Measurements from ENCODE around the gene UCN.
A peak's percentile ranks its signal among the peaks of the same experiment; 100 is the strongest.
"Not testable (repeated sequence)": the region's sequence is repeated elsewhere in the genome, so short reads cannot be mapped to it uniquely, and the experiment has no call there.

The UCN gene

DNA sequence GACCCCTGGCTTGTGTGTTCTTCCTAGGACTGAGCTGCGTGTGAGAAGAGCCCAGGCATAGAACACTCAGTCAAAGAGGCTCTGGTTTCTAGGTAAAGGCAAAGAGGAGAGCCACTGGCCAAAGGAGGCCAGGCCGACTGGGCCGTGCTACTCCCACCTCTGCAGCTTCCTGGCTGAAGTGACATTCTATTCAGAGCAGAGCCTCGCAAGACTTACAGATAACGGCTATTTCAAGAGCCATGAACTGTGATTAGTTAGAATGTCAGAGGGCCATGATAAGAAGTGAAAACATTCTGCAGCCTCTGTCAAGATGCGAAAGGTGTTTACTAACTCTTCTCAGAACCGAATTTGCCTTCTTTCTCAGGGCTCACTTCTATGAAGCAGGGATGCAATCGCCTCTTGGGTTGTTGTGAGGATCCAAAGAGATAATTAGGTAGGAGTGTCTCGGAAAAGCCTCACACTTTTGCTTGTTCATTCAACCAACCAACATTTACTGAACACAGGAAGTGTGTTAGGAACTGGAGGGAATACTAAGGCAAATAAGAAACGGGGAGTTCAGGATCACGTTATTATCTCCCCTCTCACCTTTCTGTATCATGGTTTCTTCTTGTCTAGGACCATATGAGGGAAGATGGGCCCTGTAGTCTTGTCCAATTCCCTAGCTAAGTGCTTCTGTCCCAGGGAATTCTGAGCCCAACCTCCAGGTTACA, 36.5 kb downstream of the UCN start:
- H3K4me3 ChIP-seq (ENCODE audit: low read length): no peak overlapping the region
- TF ChIP-seq, protein P1, sequence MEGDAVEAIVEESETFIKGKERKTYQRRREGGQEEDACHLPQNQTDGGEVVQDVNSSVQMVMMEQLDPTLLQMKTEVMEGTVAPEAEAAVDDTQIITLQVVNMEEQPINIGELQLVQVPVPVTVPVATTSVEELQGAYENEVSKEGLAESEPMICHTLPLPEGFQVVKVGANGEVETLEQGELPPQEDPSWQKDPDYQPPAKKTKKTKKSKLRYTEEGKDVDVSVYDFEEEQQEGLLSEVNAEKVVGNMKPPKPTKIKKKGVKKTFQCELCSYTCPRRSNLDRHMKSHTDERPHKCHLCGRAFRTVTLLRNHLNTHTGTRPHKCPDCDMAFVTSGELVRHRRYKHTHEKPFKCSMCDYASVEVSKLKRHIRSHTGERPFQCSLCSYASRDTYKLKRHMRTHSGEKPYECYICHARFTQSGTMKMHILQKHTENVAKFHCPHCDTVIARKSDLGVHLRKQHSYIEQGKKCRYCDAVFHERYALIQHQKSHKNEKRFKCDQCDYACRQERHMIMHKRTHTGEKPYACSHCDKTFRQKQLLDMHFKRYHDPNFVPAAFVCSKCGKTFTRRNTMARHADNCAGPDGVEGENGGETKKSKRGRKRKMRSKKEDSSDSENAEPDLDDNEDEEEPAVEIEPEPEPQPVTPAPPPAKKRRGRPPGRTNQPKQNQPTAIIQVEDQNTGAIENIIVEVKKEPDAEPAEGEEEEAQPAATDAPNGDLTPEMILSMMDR (conservative IDR thresholded peaks at IDR 0.05; ENCODE audit: low read depth, low read length): no peak
- DNase-seq (ENCODE audit: low read depth): no peak

GRCh38 chr2:27270670-27271069, 37.6 kb downstream of the UCN start:
- DNase-seq (ENCODE audit: low read depth): no peak
- TF ChIP-seq, protein P1 (conservative IDR thresholded peaks at IDR 0.05; ENCODE audit: low read depth, low read length): no peak
- no peak overlapping the region for H3K4me3 ChIP-seq (ENCODE audit: low read length)

DNA sequence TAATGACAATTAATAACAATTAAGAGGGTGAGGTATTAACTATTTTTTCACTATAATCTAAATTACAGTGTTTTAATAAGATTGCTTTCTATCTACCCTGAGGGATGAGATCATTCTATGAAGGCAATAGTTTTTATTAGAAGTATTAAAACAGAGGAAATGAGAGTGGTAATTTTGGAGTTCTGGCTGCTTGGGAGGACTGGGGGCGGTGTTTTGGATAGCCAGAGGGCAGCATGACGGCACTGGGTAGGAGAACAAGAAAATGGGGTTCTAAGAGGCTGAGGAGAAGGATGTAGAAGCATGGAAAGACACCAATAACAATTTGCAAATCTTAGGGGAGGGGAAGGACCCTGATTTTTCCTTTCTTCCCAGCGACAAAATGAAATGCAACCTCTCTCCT, 38.1 kb downstream of the UCN start:
- TF ChIP-seq, protein P1 (conservative IDR thresholded peaks at IDR 0.05; ENCODE audit: low read depth, low read length): no peak
- no peak for DNase-seq (ENCODE audit: low read depth)
- no peak overlapping the region for H3K4me3 ChIP-seq (ENCODE audit: low read length)

DNA sequence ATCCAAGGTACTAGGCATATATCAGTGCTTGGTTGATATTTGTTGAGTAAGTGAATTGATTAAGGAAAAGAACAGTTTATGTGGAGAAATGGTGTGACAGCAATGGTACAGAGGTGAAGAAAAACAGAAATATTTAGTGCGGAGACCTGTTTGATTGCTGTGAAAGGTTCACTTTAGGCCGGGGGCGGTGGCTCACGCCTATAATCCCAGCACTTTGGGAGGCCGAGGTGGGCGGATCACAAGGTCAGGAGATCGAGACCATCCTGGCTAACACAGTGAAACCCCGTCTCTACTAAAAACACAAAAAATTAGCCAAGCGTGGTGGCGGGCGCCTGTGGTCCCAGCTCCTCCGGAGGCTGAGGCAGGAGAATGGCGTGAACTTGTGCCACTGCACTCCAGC, 39.9 kb downstream of the UCN start:
- DNase-seq (ENCODE audit: low read depth): not testable (repeated sequence)

GRCh38 chr2:27265536-27265870, 42.7 kb downstream of the UCN start:
- DNase-seq (ENCODE audit: low read depth): no peak
- TF ChIP-seq, protein P1 (conservative IDR thresholded peaks at IDR 0.05; ENCODE audit: low read depth, low read length): no peak
- no peak overlapping the region for H3K4me3 ChIP-seq (ENCODE audit: low read length)

More for the DNA sequence above, 39.9 kb downstream of the UCN start:
- H3K4me3 ChIP-seq (ENCODE audit: low read length): not testable (repeated sequence)

DNA sequence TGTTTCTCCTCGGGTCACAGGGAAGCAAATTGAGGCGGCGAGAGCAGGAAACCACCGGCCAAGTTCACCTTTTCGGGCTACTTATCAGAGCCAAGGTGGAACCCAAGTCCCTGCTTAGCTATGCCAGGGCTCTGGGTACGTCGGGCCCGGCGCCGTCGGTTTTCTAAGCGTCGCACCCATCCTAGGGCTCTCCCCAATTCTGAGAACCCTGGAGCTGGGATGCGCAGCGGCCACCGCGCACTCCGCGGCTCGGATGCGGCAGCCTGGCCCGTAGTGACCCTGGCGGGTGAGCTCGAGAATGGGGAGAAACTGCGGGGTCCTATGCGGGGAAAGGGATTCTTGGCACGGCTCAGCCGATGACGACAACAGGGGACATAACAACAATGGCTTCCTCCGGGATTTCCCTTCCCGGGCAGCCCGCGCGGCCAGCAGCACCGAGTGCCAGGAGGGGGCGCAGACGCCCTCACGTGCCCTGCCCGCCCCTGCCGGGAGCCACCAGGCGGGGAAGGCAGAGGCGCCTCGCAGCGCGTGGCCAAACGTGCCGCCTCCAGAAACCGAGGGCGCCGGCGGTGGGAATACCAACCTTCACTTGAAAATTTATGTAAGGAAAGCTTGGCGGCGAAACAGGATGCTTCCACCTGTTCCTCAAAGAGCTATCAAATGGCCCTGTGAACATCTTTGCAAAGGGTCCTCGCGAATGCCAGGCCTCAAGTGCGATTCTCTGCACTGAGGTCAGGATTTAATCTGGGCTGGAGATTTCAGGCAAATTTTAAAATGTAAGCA, 43.3 kb downstream of the UCN start:
- H3K4me3 ChIP-seq (ENCODE audit: low read length): peak overlapping the region; percentile 23
- DNase-seq (ENCODE audit: low read depth): no peak
- TF ChIP-seq, protein P1 (conservative IDR thresholded peaks at IDR 0.05; ENCODE audit: low read depth, low read length): peak; percentile 49

DNA sequence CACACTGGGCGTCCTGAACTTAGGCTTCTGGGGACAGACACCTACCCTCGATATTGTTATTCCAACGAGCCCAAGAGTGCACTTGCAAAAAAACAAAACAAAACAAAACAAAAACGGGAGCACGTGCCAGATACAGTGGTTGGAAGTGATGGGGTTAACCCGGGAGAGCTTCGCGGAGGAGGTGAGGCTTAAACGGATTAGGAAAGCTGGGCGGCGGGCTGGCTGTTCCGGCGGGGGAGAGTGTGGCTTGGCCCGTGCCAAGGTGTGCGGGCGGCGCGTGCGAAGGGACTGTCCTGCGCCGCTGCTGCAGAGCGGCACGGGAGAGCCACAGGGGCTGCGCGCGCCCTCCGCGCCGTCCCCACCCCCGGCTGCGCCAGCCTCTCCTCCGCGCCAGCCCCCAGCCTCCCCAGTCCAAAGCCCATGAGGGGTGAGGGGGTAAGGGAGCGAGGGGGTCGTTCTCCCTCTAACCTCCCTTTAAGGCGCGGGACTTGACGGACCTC, 43.9 kb downstream of the UCN start:
- TF ChIP-seq, protein P1 (conservative IDR thresholded peaks at IDR 0.05; ENCODE audit: low read depth, low read length): no peak
- no peak for DNase-seq (ENCODE audit: low read depth)
- H3K4me3 ChIP-seq (ENCODE audit: low read length): peak overlapping the region; percentile 23
